SK-N-SH treated with all-trans-retinoic acid at 6 μM for 48 hours (cell line): ENCODE measurements around the gene NDRG4.

Experiments
- ARNTL ChIP-seq: fragments of 450-650 bp; formaldehyde crosslinking; IDR thresholded peaks from 2 replicates; pipeline ENCODE4 v1.5.0; 2020; ENCODE audit warnings: low read depth, mild to moderate bottlenecking, moderate library complexity, borderline replicate concordance
- BACH2 ChIP-seq: fragments of 250-450 bp; sonication (Bioruptor Pico); IDR thresholded peaks from 2 replicates; pipeline ENCODE4 v1.9.0; 2021; ENCODE audit warnings: mild to moderate bottlenecking, borderline replicate concordance
- CSDC2 ChIP-seq: fragments of 250-450 bp; sonication (Bioruptor Pico); IDR thresholded peaks from 2 replicates; pipeline ENCODE4 v1.5.0; 2020; ENCODE audit warnings: mild to moderate bottlenecking, moderate library complexity
- ESRRG ChIP-seq: fragments of 250-450 bp; sonication (Bioruptor Pico); IDR thresholded peaks from 2 replicates; pipeline ENCODE4 v1.6.1; 2021; ENCODE audit warnings: mild to moderate bottlenecking
- GLIS3 ChIP-seq: fragments of 250-450 bp; sonication (Bioruptor Pico); IDR thresholded peaks from 2 replicates; pipeline ENCODE4 v1.5.0; 2020; ENCODE audit warnings: mild to moderate bottlenecking, moderate library complexity
- OSR1 ChIP-seq: fragments of 250-450 bp; sonication (Bioruptor Pico); IDR thresholded peaks from 2 replicates; pipeline ENCODE4 v1.8.0; 2022; ENCODE audit warnings: moderate library complexity, mild to moderate bottlenecking, inconsistent platforms
- RARB ChIP-seq: fragments of 250-450 bp; sonication (Bioruptor Pico); IDR thresholded peaks from 2 replicates; pipeline ENCODE4 v1.8.0; 2021; ENCODE audit warnings: mild to moderate bottlenecking, moderate library complexity
- TOX ChIP-seq: fragments of 250-450 bp; sonication (Bioruptor Pico); IDR thresholded peaks from 2 replicates; pipeline ENCODE4 v1.8.0; 2021; ENCODE audit warnings: mild to moderate bottlenecking, moderate library complexity, borderline replicate concordance
- ZC3H10 ChIP-seq: fragments of 250-450 bp; sonication (Bioruptor Pico); IDR thresholded peaks from 2 replicates; pipeline ENCODE4 v1.5.1; 2021; ENCODE audit warnings: mild to moderate bottlenecking, moderate library complexity
- ZFP3 ChIP-seq: fragments of 250-450 bp; sonication (Bioruptor Pico); IDR thresholded peaks from 2 replicates; pipeline ENCODE4 v1.5.0; 2020; ENCODE audit warnings: mild to moderate bottlenecking, moderate library complexity
- ZNF565 ChIP-seq: fragments of 450-650 bp; formaldehyde crosslinking; conservative IDR thresholded peaks from 2 replicates; pipeline ENCODE4 v1.5.0; 2020; ENCODE audit warnings: low read depth, mild to moderate bottlenecking, moderate library complexity
- TF ChIP-seq, protein P1 (sequence below): fragments of 250-450 bp; sonication (Bioruptor Pico); IDR thresholded peaks from 2 replicates; pipeline ENCODE4 v1.5.1; 2020; ENCODE audit warnings: low read depth, mild to moderate bottlenecking, moderate library complexity
- TF ChIP-seq, protein P2 (sequence below): fragments of 250-450 bp; sonication (Bioruptor Pico); IDR thresholded peaks from 2 replicates; pipeline ENCODE4 v1.8.0; 2020; ENCODE audit warnings: mild to moderate bottlenecking, moderate library complexity, borderline replicate concordance
- TF ChIP-seq, protein P3 (sequence below): fragments of 250-450 bp; sonication (Bioruptor Pico); IDR thresholded peaks from 2 replicates; pipeline ENCODE4 v1.5.0; 2020; ENCODE audit warnings: mild to moderate bottlenecking, moderate library complexity

DNA sequence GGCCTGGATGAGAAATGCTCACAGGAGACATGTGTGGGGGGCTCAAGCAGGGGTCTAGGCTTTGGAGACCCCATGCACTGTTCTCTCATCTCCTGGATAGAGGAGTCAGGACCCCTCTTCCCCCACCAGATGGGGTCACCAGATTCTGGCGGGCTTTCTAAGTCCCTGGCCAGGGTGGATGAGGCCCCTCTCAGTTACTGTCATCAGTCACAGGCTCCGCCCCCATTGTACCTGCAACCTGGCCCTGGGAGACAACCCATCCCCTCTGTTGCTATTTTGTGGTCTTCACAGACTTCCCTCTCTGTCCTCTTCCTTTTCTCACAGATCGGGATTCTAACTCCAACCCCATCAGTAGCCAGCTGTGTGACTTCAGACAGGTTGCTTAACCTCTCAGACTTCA lies 33.5 kb upstream of the NDRG4 start:
- TF ChIP-seq, protein P1, sequence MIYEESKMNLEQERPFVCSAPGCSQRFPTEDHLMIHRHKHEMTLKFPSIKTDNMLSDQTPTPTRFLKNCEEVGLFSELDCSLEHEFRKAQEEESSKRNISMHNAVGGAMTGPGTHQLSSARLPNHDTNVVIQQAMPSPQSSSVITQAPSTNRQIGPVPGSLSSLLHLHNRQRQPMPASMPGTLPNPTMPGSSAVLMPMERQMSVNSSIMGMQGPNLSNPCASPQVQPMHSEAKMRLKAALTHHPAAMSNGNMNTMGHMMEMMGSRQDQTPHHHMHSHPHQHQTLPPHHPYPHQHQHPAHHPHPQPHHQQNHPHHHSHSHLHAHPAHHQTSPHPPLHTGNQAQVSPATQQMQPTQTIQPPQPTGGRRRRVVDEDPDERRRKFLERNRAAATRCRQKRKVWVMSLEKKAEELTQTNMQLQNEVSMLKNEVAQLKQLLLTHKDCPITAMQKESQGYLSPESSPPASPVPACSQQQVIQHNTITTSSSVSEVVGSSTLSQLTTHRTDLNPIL (CRISPR knock-in tag), result no peak
- TF ChIP-seq ZNF565 (CRISPR knock-in tag), result no peak
- no peak for TF ChIP-seq ARNTL (CRISPR knock-in tag)
- TF ChIP-seq ESRRG (CRISPR knock-in tag), result no peak
- TF ChIP-seq TOX (CRISPR knock-in tag), result no peak
- TF ChIP-seq ZC3H10 (CRISPR knock-in tag), result no peak
- TF ChIP-seq BACH2 (CRISPR knock-in tag), result no peak
- no peak for TF ChIP-seq OSR1 (CRISPR knock-in tag)
- TF ChIP-seq, protein P2, sequence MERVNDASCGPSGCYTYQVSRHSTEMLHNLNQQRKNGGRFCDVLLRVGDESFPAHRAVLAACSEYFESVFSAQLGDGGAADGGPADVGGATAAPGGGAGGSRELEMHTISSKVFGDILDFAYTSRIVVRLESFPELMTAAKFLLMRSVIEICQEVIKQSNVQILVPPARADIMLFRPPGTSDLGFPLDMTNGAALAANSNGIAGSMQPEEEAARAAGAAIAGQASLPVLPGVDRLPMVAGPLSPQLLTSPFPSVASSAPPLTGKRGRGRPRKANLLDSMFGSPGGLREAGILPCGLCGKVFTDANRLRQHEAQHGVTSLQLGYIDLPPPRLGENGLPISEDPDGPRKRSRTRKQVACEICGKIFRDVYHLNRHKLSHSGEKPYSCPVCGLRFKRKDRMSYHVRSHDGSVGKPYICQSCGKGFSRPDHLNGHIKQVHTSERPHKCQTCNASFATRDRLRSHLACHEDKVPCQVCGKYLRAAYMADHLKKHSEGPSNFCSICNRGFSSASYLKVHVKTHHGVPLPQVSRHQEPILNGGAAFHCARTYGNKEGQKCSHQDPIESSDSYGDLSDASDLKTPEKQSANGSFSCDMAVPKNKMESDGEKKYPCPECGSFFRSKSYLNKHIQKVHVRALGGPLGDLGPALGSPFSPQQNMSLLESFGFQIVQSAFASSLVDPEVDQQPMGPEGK (CRISPR knock-in tag), result no peak
- no peak for TF ChIP-seq ZFP3 (CRISPR knock-in tag)
- no peak for TF ChIP-seq RARB (CRISPR knock-in tag)
- TF ChIP-seq, protein P3, sequence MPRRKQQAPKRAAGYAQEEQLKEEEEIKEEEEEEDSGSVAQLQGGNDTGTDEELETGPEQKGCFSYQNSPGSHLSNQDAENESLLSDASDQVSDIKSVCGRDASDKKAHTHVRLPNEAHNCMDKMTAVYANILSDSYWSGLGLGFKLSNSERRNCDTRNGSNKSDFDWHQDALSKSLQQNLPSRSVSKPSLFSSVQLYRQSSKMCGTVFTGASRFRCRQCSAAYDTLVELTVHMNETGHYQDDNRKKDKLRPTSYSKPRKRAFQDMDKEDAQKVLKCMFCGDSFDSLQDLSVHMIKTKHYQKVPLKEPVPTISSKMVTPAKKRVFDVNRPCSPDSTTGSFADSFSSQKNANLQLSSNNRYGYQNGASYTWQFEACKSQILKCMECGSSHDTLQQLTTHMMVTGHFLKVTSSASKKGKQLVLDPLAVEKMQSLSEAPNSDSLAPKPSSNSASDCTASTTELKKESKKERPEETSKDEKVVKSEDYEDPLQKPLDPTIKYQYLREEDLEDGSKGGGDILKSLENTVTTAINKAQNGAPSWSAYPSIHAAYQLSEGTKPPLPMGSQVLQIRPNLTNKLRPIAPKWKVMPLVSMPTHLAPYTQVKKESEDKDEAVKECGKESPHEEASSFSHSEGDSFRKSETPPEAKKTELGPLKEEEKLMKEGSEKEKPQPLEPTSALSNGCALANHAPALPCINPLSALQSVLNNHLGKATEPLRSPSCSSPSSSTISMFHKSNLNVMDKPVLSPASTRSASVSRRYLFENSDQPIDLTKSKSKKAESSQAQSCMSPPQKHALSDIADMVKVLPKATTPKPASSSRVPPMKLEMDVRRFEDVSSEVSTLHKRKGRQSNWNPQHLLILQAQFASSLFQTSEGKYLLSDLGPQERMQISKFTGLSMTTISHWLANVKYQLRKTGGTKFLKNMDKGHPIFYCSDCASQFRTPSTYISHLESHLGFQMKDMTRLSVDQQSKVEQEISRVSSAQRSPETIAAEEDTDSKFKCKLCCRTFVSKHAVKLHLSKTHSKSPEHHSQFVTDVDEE (CRISPR knock-in tag), result no peak
- no peak for TF ChIP-seq GLIS3 (CRISPR knock-in tag)
- no peak for TF ChIP-seq CSDC2 (CRISPR knock-in tag)
